Astrocyte (in vitro differentiated cells and primary cell): ENCODE results near the gene CREB3. TPM values are rescaled to one million over a fixed set of nuclear protein-coding genes. Genes with fewer than 3 reads are reported as not detected.

Experiments used
- DNase-seq: peaks from one replicate; pipeline ENCODE4 v3.0.0-alpha.2; 2010; ENCODE audit warnings: low read depth
- FAIRE-seq: peaks from 2 replicates; lab custom pipeline; 2011; peaks lifted over from hg19 to GRCh38; lab: Jason Lieb, UNC
- H2AFZ ChIP-seq: 2 replicates; pipeline ENCODE4 v1.6.0; 2012; ENCODE audit warnings: low read depth, low read length, inconsistent platforms
- H3K27ac ChIP-seq: 2 replicates; pipeline ENCODE4 v1.5.1; 2011; ENCODE audit warnings: low read depth, low read length, inconsistent platforms
- H3K27me3 ChIP-seq: 2 replicates; pipeline ENCODE4 v1.6.0; 2011; ENCODE audit warnings: low read length, inconsistent platforms; ENCODE audit not compliant: insufficient read depth
- H3K36me3 ChIP-seq: 2 replicates; pipeline ENCODE4 v1.5.1; 2011; ENCODE audit warnings: low read length, inconsistent platforms; ENCODE audit not compliant: insufficient read depth
- H3K4me1 ChIP-seq: 2 replicates; pipeline ENCODE4 v1.5.1; 2011; ENCODE audit warnings: low read length, inconsistent platforms; ENCODE audit not compliant: insufficient read depth
- H3K4me2 ChIP-seq: 2 replicates; pipeline ENCODE4 v1.6.0; 2012; ENCODE audit warnings: low read length, inconsistent platforms
- H3K4me3 ChIP-seq: 2 replicates; pipeline ENCODE4 v1.5.1; 2011; ENCODE audit warnings: low read depth, mild to moderate bottlenecking, low read length, inconsistent platforms; ENCODE audit not compliant: insufficient read depth
- H3K79me2 ChIP-seq: 2 replicates; pipeline ENCODE4 v1.6.0; 2012; ENCODE audit warnings: mild to moderate bottlenecking, low read length, inconsistent platforms; ENCODE audit not compliant: insufficient read depth
- H3K9ac ChIP-seq: 2 replicates; pipeline ENCODE4 v1.6.0; 2012; ENCODE audit warnings: mild to moderate bottlenecking, low read length, inconsistent platforms
- H3K9me3 ChIP-seq: 2 replicates; pipeline ENCODE4 v1.5.1; 2012; ENCODE audit warnings: low read depth, mild to moderate bottlenecking, low read length, inconsistent platforms; ENCODE audit not compliant: insufficient read depth
- H4K20me1 ChIP-seq: 2 replicates; pipeline ENCODE4 v1.6.0; 2012; ENCODE audit warnings: low read length, inconsistent platforms; ENCODE audit not compliant: insufficient read depth
- H3K27ac Mint-ChIP-seq: one replicate; pipeline ENCODE4 v1.8.0; 2021; ENCODE audit warnings: mild to moderate bottlenecking, mixed read lengths; ENCODE audit not compliant: unreplicated experiment
- H3K27me3 Mint-ChIP-seq: one replicate; pipeline ENCODE4 v1.8.0; 2021; ENCODE audit warnings: low read depth, mixed read lengths; ENCODE audit not compliant: unreplicated experiment
- H3K36me3 Mint-ChIP-seq: one replicate; pipeline ENCODE4 v1.8.0; 2021; ENCODE audit warnings: low read depth, mixed read lengths; ENCODE audit not compliant: unreplicated experiment
- H3K4me1 Mint-ChIP-seq: one replicate; pipeline ENCODE4 v1.8.0; 2021; ENCODE audit warnings: low read depth, mixed read lengths; ENCODE audit not compliant: unreplicated experiment
- H3K4me3 Mint-ChIP-seq: one replicate; pipeline ENCODE4 v1.8.0; 2021; ENCODE audit warnings: mild to moderate bottlenecking, moderate library complexity, mixed read lengths; ENCODE audit not compliant: unreplicated experiment
- H3K9me3 Mint-ChIP-seq: one replicate; pipeline ENCODE4 v1.8.0; 2021; ENCODE audit warnings: mild to moderate bottlenecking, mixed read lengths; ENCODE audit not compliant: unreplicated experiment
- CTCF ChIP-seq: IDR thresholded peaks from 2 replicates; pipeline ENCODE4 v1.5.1; 2011; ENCODE audit warnings: low read depth, mild to moderate bottlenecking, inconsistent platforms, low read length, moderate library complexity; ENCODE audit not compliant: insufficient read depth
- EZH2 ChIP-seq: IDR thresholded peaks from 2 replicates; pipeline ENCODE4 v1.6.1; 2012; ENCODE audit warnings: mild to moderate bottlenecking, low read length, inconsistent platforms; ENCODE audit not compliant: insufficient read depth
- total RNA-seq: library from RNA; stranded (reverse); gene quantifications from 2 replicates; pipeline ENCODE4 v1.2.1, GENCODE V29; 2021

The CREB3 gene
- total RNA-seq, 1 donor from 2014 or later: 84.1 TPM

GRCh38 chr9:35698231-35698630, 34.2 kb upstream of the CREB3 start:
- Mint-ChIP-seq H3K27ac (no peak overlapping the region), H3K4me1 (peaks cover 2% of the 10 kb centered on the region)
- H3K36me3 ChIP-seq: peaks cover 73% of the 10 kb centered on the region

GRCh38 chr9:35700031-35700430, 32.4 kb upstream of the CREB3 start:
- peaks cover 39% of the 10 kb centered on the region for H3K36me3 Mint-ChIP-seq
- FAIRE-seq: no peak

More at GRCh38 chr9:35698231-35698630, 34.2 kb upstream of the CREB3 start:
- TF ChIP-seq EZH2 (no peak), CTCF (no peak)
- H3K27me3 Mint-ChIP-seq: no peaks in the 10 kb centered on the region
- H3K4me3 ChIP-seq: no peak overlapping the region
- H3K27ac ChIP-seq: no peak overlapping the region
- H3K4me2 ChIP-seq: no peak overlapping the region
- H3K36me3 Mint-ChIP-seq: peaks cover 27% of the 10 kb centered on the region
- peaks cover 23% of the 10 kb centered on the region for H3K79me2 ChIP-seq
- peaks cover 13% of the 10 kb centered on the region for H3K4me1 ChIP-seq
- DNase-seq (no peak), FAIRE-seq (no peak)
- no peaks in the 10 kb centered on the region for H3K27me3 ChIP-seq
- H3K9me3 ChIP-seq: no peaks in the 10 kb centered on the region
- no peak overlapping the region for H3K4me3 Mint-ChIP-seq
- H3K9ac ChIP-seq: no peak overlapping the region
- no peak overlapping the region for H2AFZ ChIP-seq
- H3K9me3 Mint-ChIP-seq: no peaks in the 10 kb centered on the region
- H4K20me1 ChIP-seq: peaks cover 71% of the 10 kb centered on the region

More at GRCh38 chr9:35700031-35700430, 32.4 kb upstream of the CREB3 start:
- no peaks in the 10 kb centered on the region for H3K27me3 ChIP-seq
- DNase-seq: no peak
- no peak overlapping the region for H2AFZ ChIP-seq
- H3K4me1 Mint-ChIP-seq: peaks cover 2% of the 10 kb centered on the region
- peaks cover 91% of the 10 kb centered on the region for H3K36me3 ChIP-seq
- H3K4me3 Mint-ChIP-seq: no peak overlapping the region
- TF ChIP-seq EZH2 (no peak), CTCF (no peak)
- peaks cover 88% of the 10 kb centered on the region for H4K20me1 ChIP-seq
- H3K4me3 ChIP-seq: no peak overlapping the region
- no peaks in the 10 kb centered on the region for H3K9me3 ChIP-seq
- H3K9me3 Mint-ChIP-seq: no peaks in the 10 kb centered on the region
- peaks cover 36% of the 10 kb centered on the region for H3K79me2 ChIP-seq
- H3K27me3 Mint-ChIP-seq: no peaks in the 10 kb centered on the region
- no peak overlapping the region for H3K27ac ChIP-seq
- H3K27ac Mint-ChIP-seq: no peak overlapping the region
- H3K4me2 ChIP-seq: no peak overlapping the region
- no peak overlapping the region for H3K9ac ChIP-seq
- peaks cover 10% of the 10 kb centered on the region for H3K4me1 ChIP-seq
